Measurements from ENCODE around the gene RSPH9.

RSPH9 gene

GRCh38 chr6:43687437-43688347, 42.9 kb downstream of the RSPH9 start, which contains the start of gene MRPS18A:
Gene MRPS18A, minus strand, starts transcription at chr6:43687791. Its CDS starts 12 bp downstream, at chr6:43687779.
- peak; percentile 83 for TF ChIP-seq TAF1 (IDR thresholded peaks at IDR 0.05; ENCODE audit: borderline replicate concordance, insufficient read depth, low read length)
- TF ChIP-seq SIN3A (IDR thresholded peaks at IDR 0.05; ENCODE audit: borderline replicate concordance, insufficient read depth, low read length) = 0 out of 2 replicates have a peak, but pooled peaks have one; percentile 25
- TF ChIP-seq POLR2AphosphoS5 (IDR thresholded peaks at IDR 0.05; ENCODE audit: low read depth, low read length) = peak; percentile 89
- TF ChIP-seq FOXP2 (optimal IDR thresholded peaks at IDR 0.05; ENCODE audit: borderline replicate concordance, extremely low read depth, extremely low read length, insufficient read depth) = no peak

GRCh38 chr6:43689421-43689820, 44.6 kb downstream of the RSPH9 start:
- TF ChIP-seq POLR2AphosphoS5 (IDR thresholded peaks at IDR 0.05; ENCODE audit: low read depth, low read length) = no peak
- no peak for TF ChIP-seq REST (IDR thresholded peaks at IDR 0.05; ENCODE audit: insufficient read depth in 1 of 2, low read depth in 2 of 2, low read length in 2 of 2)
- TF ChIP-seq TAF1 (IDR thresholded peaks at IDR 0.05; ENCODE audit: borderline replicate concordance, insufficient read depth, low read length) = no peak
- TF ChIP-seq SIN3A (IDR thresholded peaks at IDR 0.05; ENCODE audit: borderline replicate concordance, insufficient read depth, low read length) = no peak
- no peak for TF ChIP-seq FOXP2 (optimal IDR thresholded peaks at IDR 0.05; ENCODE audit: borderline replicate concordance, extremely low read depth, extremely low read length, insufficient read depth)

- peak; percentile 26 for TF ChIP-seq FOXP2 (optimal IDR thresholded peaks at IDR 0.05; ENCODE audit: borderline replicate concordance, extremely low read depth, extremely low read length, insufficient read depth)
- TF ChIP-seq TAF1 (IDR thresholded peaks at IDR 0.05; ENCODE audit: borderline replicate concordance, insufficient read depth, low read length) = no peak
- TF ChIP-seq SIN3A (IDR thresholded peaks at IDR 0.05; ENCODE audit: borderline replicate concordance, insufficient read depth, low read length) = peak; percentile 88; the same call in 1 of the 2 replicates
- TF ChIP-seq REST (IDR thresholded peaks at IDR 0.05; ENCODE audit: insufficient read depth in 1 of 2, low read depth in 2 of 2, low read length in 2 of 2) = no peak
- TF ChIP-seq POLR2AphosphoS5 (IDR thresholded peaks at IDR 0.05; ENCODE audit: low read depth, low read length) = no peak
Measured at GRCh38 chr6:43695215-43695966, 50.6 kb downstream of the RSPH9 start.

GRCh38 chr6:43695967-43696291, 51.1 kb downstream of the RSPH9 start:
- TF ChIP-seq REST (IDR thresholded peaks at IDR 0.05; ENCODE audit: insufficient read depth in 1 of 2, low read depth in 2 of 2, low read length in 2 of 2) (no peak), SIN3A (IDR thresholded peaks at IDR 0.05; ENCODE audit: borderline replicate concordance, insufficient read depth, low read length) (no peak), POLR2AphosphoS5 (IDR thresholded peaks at IDR 0.05; ENCODE audit: low read depth, low read length) (no peak), FOXP2 (optimal IDR thresholded peaks at IDR 0.05; ENCODE audit: borderline replicate concordance, extremely low read depth, extremely low read length, insufficient read depth) (no peak), TAF1 (IDR thresholded peaks at IDR 0.05; ENCODE audit: borderline replicate concordance, insufficient read depth, low read length) (no peak)

- no peak for TF ChIP-seq POLR2AphosphoS5 (IDR thresholded peaks at IDR 0.05; ENCODE audit: low read depth, low read length)
Measured at GRCh38 chr6:43697421-43697820, 52.6 kb downstream of the RSPH9 start.
